Cerebellar cortex (tissue), 1 donor: ENCODE measurements around the gene NFE2L1.
"Not testable (repeated sequence)": the region's sequence is repeated elsewhere in the genome, so short reads cannot be mapped to it uniquely, and the experiment has no call there.

ENCODE experiments used
- DNase-seq: peaks from one replicate; pipeline ENCODE4 v3.0.0-alpha.2; 2015; ENCODE audit warnings: low spot score

NFE2L1 gene

GRCh38 chr17:48024149-48025039 lies 23.8 kb upstream of the NFE2L1 start:
- DNase-seq, result peak; percentile 56

- DNase-seq, result peak; percentile 97
These were observed 22.9 kb upstream of the NFE2L1 start for GRCh38 chr17:48025040-48025903.

- no peak for DNase-seq
These were observed 22.2 kb upstream of the NFE2L1 start for GRCh38 chr17:48025904-48026501.

- peak; percentile 84 for DNase-seq
These were observed 21.4 kb upstream of the NFE2L1 start for GRCh38 chr17:48026502-48027321.

- no peak for DNase-seq
These were observed 20.7 kb upstream of the NFE2L1 start for GRCh38 chr17:48027322-48027981.

- no peak for DNase-seq
These were observed 19.4 kb upstream of the NFE2L1 start for GRCh38 chr17:48028736-48029135.

GRCh38 chr17:48030531-48030930 lies 17.6 kb upstream of the NFE2L1 start:
- DNase-seq, result no peak

- DNase-seq, result no peak
These were observed 16.2 kb upstream of the NFE2L1 start for GRCh38 chr17:48031966-48032365.

- not testable (repeated sequence) for DNase-seq
These were observed 13.4 kb upstream of the NFE2L1 start for GRCh38 chr17:48034734-48035133.

- no peak for DNase-seq
These were observed 11.5 kb upstream of the NFE2L1 start for GRCh38 chr17:48036693-48037035.

GRCh38 chr17:48037036-48037837 lies 10.9 kb upstream of the NFE2L1 start, which contains the start of gene COPZ2:
Gene COPZ2 (minus strand): TSS chr17:48037797. CDS start chr17:48037777, 20 bp downstream.
- no peak for DNase-seq

- DNase-seq, result no peak
These were observed 10.3 kb upstream of the NFE2L1 start for GRCh38 chr17:48037838-48038323.

- DNase-seq, result no peak
These were observed 9.5 kb upstream of the NFE2L1 start for GRCh38 chr17:48038687-48039086.

GRCh38 chr17:48043176-48043575 lies 5.0 kb upstream of the NFE2L1 start:
- no peak for DNase-seq

GRCh38 chr17:48044851-48045250 lies 3.3 kb upstream of the NFE2L1 start:
- no peak for DNase-seq

GRCh38 chr17:48045316-48046001 lies 2.7 kb upstream of the NFE2L1 start:
- DNase-seq, result no peak

GRCh38 chr17:48046296-48046695 lies 1.9 kb upstream of the NFE2L1 start:
- DNase-seq, result no peak

GRCh38 chr17:48047113-48047740 lies 932 bp upstream of the NFE2L1 start:
- no peak for DNase-seq
